ENCODE results near the gene CFDP1. TPM values are rescaled to one million over a fixed set of nuclear protein-coding genes. Genes with fewer than 3 reads are reported as not detected.
"Not testable (repeated sequence)": the region's sequence is repeated elsewhere in the genome, so short reads cannot be mapped to it uniquely, and the experiment has no call there.

CFDP1 gene
- total RNA-seq, 1 experiment from 2014 or later: 44.7 TPM

DNA sequence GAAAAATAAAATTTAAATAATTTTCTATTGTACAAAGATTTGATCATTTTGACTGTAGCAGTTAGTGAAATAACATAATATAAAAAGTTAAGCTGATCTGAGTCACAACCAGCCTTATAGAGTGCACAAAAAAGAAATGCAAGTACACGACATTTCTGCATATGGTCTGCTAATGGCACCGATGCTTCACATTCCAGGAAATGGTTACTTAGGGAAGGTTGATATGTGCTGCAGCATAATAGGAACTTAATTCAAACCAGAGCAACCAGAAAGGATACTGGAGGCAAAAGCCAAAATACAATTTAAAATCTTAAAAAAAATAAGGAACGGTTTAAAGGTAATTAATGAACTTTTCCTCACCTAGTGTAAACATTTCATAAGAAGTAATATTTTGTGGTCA, 10.0 kb upstream of the CFDP1 start:
- Mint-ChIP-seq H3K36me3 (ENCODE audit: insufficient read depth, unreplicated experiment) (peaks cover 17% of the 10 kb centered on the region), H3K4me3 (ENCODE audit: unreplicated experiment) (no peak overlapping the region), H3K27ac (ENCODE audit: low read depth, unreplicated experiment) (no peak overlapping the region), H3K4me1 (ENCODE audit: insufficient read depth, unreplicated experiment) (no peaks in the 10 kb centered on the region), H3K9me3 (ENCODE audit: unreplicated experiment) (no peaks in the 10 kb centered on the region), H3K27me3 (ENCODE audit: insufficient read depth, unreplicated experiment) (no peaks in the 10 kb centered on the region)
- no peak for DNase-seq (ENCODE audit: unreplicated experiment)
- intact Hi-C loops (cut with micrococcal nuclease): no loop called here
- TF ChIP-seq, protein P1, sequence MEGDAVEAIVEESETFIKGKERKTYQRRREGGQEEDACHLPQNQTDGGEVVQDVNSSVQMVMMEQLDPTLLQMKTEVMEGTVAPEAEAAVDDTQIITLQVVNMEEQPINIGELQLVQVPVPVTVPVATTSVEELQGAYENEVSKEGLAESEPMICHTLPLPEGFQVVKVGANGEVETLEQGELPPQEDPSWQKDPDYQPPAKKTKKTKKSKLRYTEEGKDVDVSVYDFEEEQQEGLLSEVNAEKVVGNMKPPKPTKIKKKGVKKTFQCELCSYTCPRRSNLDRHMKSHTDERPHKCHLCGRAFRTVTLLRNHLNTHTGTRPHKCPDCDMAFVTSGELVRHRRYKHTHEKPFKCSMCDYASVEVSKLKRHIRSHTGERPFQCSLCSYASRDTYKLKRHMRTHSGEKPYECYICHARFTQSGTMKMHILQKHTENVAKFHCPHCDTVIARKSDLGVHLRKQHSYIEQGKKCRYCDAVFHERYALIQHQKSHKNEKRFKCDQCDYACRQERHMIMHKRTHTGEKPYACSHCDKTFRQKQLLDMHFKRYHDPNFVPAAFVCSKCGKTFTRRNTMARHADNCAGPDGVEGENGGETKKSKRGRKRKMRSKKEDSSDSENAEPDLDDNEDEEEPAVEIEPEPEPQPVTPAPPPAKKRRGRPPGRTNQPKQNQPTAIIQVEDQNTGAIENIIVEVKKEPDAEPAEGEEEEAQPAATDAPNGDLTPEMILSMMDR (IDR thresholded peaks at IDR 0.05; ENCODE audit: unreplicated experiment): no peak
- BruUV-seq (replicated peaks): no TSS peak
- ChIA-PET POLR2A (interaction anchor here (0.6 kb wide), 3 partner anchors 10 to 547 kb away, joined by 3 read pairs; partner anchors contain the start of gene CFDP1), CTCF (interaction anchor here (1.2 to 2.0 kb wide), 2 partner anchors 10 to 20 kb away, joined by 4 to 6 read pairs; no protein-coding TSS in a partner anchor)

DNA sequence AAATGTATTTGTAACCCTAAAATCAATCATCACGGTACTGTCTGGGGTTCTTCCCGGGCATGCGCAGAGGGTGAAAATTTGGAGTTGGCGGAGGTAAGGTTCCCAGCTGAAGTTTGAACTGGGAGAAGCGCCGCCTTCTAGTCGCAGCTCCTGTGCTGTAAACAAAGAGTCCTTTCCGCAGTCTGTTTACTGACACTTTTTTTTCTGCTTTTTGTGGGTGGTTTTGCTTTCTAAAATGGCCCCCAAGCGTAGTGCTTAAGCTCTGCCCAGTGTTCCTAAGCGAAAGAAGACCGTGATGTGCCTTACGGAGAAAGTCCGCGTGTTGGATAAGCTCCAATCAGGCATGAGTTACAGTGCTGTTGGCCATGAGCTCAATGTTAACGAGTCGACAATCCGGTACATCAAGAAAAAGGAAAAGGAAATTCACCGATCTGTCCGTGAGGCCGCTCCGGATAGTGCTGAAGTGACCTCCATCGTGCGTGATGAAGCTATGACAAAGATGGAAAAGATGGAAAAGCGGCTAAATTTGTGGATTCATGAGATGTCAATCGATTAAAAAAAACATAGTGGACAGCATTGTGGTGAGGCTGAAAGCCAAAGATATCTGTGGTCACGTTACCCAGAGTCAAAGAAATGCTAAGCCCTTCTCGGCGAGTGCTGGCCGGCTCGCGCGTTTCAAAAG, 570 bp upstream of the CFDP1 start:
- intact Hi-C loops (cut with micrococcal nuclease): no loop called here
- peaks cover 4% of the 10 kb centered on the region for H3K36me3 Mint-ChIP-seq (ENCODE audit: insufficient read depth, unreplicated experiment)
- H3K27ac Mint-ChIP-seq (ENCODE audit: low read depth, unreplicated experiment): peak overlapping the region; percentile 86
- peak; percentile 62 for DNase-seq (ENCODE audit: unreplicated experiment)
- no peaks in the 10 kb centered on the region for H3K9me3 Mint-ChIP-seq (ENCODE audit: unreplicated experiment)
- H3K27me3 Mint-ChIP-seq (ENCODE audit: insufficient read depth, unreplicated experiment): no peaks in the 10 kb centered on the region
- TSS peak; percentile 90 for BruUV-seq (replicated peaks)
- CTCF ChIA-PET: interaction anchor here (0.6 to 1.6 kb wide), 5 partner anchors 11 to 88 kb away, joined by 3 to 5 read pairs (median 3); no protein-coding TSS in a partner anchor
- peak overlapping the region; percentile 77 for H3K4me3 Mint-ChIP-seq (ENCODE audit: unreplicated experiment)
- POLR2A ChIA-PET: interaction anchor here (0.6 to 2.9 kb wide), 29 partner anchors 10 to 285 kb away, joined by 3 to 48 read pairs (median 4); partner anchors contain the start of genes ADAT1, KARS1, TERF2IP and TMEM231
- TF ChIP-seq, protein P1 (IDR thresholded peaks at IDR 0.05; ENCODE audit: unreplicated experiment): no peak
- H3K4me1 Mint-ChIP-seq (ENCODE audit: insufficient read depth, unreplicated experiment): peaks cover 13% of the 10 kb centered on the region

DNA sequence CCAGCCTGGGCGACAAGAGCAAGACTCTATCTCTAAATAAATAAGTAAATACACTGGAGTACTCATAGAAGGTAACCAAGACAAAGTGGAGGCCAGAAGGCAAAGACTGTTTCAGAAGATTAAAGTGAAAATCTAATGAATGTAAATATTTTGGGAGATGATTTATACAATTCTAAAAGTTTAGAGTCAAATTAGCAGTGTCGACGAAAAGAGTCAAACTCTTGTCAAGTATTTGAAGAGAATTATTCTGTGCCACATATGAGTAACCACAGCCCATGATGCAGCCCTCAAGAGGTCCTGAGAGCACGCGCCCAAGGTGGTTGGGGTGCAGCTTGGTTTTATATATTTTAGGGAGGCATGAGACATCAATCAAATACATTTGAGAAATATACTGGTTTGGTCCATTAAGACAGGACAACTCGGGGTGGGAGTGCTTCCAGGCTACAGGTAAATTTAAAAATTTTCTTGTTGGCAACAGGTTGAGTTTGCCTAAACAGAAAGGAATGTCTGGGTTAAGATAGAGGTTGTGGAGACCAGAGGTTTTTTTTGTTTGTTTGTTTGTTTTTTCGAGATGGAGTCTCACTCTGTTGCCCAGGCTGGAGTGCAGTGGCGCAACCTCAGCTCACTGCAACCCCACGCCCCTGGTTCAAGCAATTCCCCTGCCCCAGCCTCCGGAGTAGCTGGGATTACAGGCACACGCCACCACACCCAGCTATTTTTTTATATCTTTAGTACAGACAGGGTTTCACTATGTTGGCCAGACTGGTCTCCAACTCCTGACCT, 3.5 kb downstream of the CFDP1 start:
- no TSS peak for BruUV-seq (replicated peaks)
- Mint-ChIP-seq H3K36me3 (ENCODE audit: insufficient read depth, unreplicated experiment) (peaks cover 11% of the 10 kb centered on the region), H3K27ac (ENCODE audit: low read depth, unreplicated experiment) (no peak overlapping the region), H3K9me3 (ENCODE audit: unreplicated experiment) (no peaks in the 10 kb centered on the region), H3K4me3 (ENCODE audit: unreplicated experiment) (no peak overlapping the region), H3K4me1 (ENCODE audit: insufficient read depth, unreplicated experiment) (peaks cover 18% of the 10 kb centered on the region), H3K27me3 (ENCODE audit: insufficient read depth, unreplicated experiment) (no peaks in the 10 kb centered on the region)
- ChIA-PET POLR2A (interaction anchor here (0.6 to 1.2 kb wide), 2 partner anchors 8 to 14 kb away, joined by 3 read pairs; no protein-coding TSS in a partner anchor), CTCF (interaction anchor here (0.7 kb wide), 1 partner anchor 45 kb away, joined by 6 read pairs; no protein-coding TSS in a partner anchor)
- intact Hi-C loops (cut with micrococcal nuclease): no loop called here
- TF ChIP-seq, protein P1 (IDR thresholded peaks at IDR 0.05; ENCODE audit: unreplicated experiment): no peak
- no peak for DNase-seq (ENCODE audit: unreplicated experiment)

DNA sequence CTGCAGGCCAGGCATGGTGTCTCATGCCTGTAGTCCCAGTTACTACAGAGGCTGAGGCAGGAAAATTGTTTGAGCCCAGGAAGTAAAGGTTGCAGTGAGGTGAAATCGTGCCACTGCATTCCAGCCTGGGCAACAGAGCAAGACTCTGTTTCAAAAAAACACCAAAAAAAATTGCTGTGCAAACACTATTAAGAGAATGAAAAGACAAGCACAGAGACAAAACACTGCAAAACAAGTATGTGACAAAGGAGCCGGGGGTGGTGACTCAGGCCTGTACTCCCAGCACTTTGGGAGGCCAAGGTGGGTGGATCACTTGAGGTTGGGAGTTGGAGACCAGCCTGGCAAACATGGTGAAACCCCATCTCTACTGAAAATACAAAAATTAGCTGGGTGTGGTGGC, 6.8 kb downstream of the CFDP1 start:
- H3K4me3 Mint-ChIP-seq (ENCODE audit: unreplicated experiment); intact Hi-C loops (cut with micrococcal nuclease); H3K27me3 Mint-ChIP-seq (ENCODE audit: insufficient read depth, unreplicated experiment); H3K27ac Mint-ChIP-seq (ENCODE audit: low read depth, unreplicated experiment); H3K9me3 Mint-ChIP-seq (ENCODE audit: unreplicated experiment); BruUV-seq (replicated peaks); DNase-seq (ENCODE audit: unreplicated experiment); POLR2A ChIA-PET: not testable (repeated sequence)
- Mint-ChIP-seq H3K4me1 (ENCODE audit: insufficient read depth, unreplicated experiment) (peaks cover 13% of the 10 kb centered on the region), H3K36me3 (ENCODE audit: insufficient read depth, unreplicated experiment) (peaks cover 16% of the 10 kb centered on the region)
- CTCF ChIA-PET: interaction anchor here (0.6 to 2.0 kb wide), 4 partner anchors 39 to 227 kb away, joined by 3 to 7 read pairs (median 4); no protein-coding TSS in a partner anchor

DNA sequence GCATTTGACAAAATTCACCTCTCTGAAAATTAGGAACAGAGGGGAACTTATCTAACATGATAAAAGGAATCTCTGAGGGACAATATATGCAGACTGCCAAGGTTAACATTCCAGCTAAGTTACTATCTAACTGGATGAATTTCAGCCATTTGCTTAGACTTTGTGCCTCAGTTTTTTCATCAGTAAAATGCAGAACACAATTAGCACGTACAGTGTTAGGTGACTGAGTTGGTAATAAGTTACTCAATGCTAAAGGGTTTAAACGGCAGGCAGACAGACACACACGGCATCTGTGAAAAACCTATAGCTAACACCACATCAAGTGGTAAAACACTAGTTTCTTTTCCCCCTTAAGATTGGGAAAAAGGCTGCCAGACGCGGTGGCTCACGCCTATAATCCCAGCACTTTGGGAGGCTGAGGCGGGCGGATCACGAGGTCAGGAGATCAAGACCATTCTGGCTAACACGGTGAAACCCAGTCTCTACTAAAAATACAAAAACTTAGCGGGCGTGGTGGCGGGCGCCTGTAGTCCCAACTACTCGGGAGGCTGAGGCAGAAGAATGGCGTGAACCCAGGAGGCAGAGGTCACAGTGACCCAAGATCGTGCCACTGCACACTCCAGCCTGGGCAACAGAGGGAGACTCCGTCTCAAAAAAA, 9.1 kb downstream of the CFDP1 start:
- ChIA-PET POLR2A (interaction anchor here (0.6 to 0.9 kb wide), 2 partner anchors 13 to 41 kb away, joined by 3 read pairs; partner anchors contain the start of gene TMEM170A), CTCF (interaction anchor here (0.5 to 1.0 kb wide), 5 partner anchors 9 to 229 kb away, joined by 3 to 4 read pairs (median 3); no protein-coding TSS in a partner anchor)
- peaks cover 17% of the 10 kb centered on the region for H3K4me1 Mint-ChIP-seq (ENCODE audit: insufficient read depth, unreplicated experiment)
- H3K9me3 Mint-ChIP-seq (ENCODE audit: unreplicated experiment); BruUV-seq (replicated peaks); H3K4me3 Mint-ChIP-seq (ENCODE audit: unreplicated experiment); DNase-seq (ENCODE audit: unreplicated experiment); H3K27me3 Mint-ChIP-seq (ENCODE audit: insufficient read depth, unreplicated experiment); H3K27ac Mint-ChIP-seq (ENCODE audit: low read depth, unreplicated experiment); intact Hi-C loops (cut with micrococcal nuclease): not testable (repeated sequence)
- H3K36me3 Mint-ChIP-seq (ENCODE audit: insufficient read depth, unreplicated experiment): peaks cover 11% of the 10 kb centered on the region

Data from MCF 10A (cell line).